AG09319 (cell line): ENCODE results near the gene RAD9A.

Source experiments
- DNase-seq: peaks from one replicate; pipeline ENCODE4 v3.0.0-alpha.2; 2010; ENCODE audit warnings: low read depth; ENCODE audit errors: extremely low read depth
- CTCF ChIP-seq: IDR thresholded peaks from 2 replicates; pipeline ENCODE4 v1.5.1; 2011; ENCODE audit warnings: low read depth, mild to moderate bottlenecking, inconsistent platforms, low read length, moderate library complexity

Gene RAD9A

GRCh38 chr11:67429038-67429668 lies 37.4 kb downstream of the RAD9A start:
- no peak for DNase-seq
- no peak for TF ChIP-seq CTCF

- no peak for DNase-seq
- no peak for TF ChIP-seq CTCF
Observed at GRCh38 chr11:67429722-67430121, 37.9 kb downstream of the RAD9A start.

- no peak for DNase-seq
- no peak for TF ChIP-seq CTCF
Observed at GRCh38 chr11:67431346-67432249, 39.8 kb downstream of the RAD9A start.

- DNase-seq, result no peak
Observed at GRCh38 chr11:67432655-67433349, 41.0 kb downstream of the RAD9A start.

GRCh38 chr11:67433536-67434394 lies 42.0 kb downstream of the RAD9A start:
- DNase-seq, result no peak
- no peak for TF ChIP-seq CTCF

More at GRCh38 chr11:67432655-67433349, 41.0 kb downstream of the RAD9A start:
- no peak for TF ChIP-seq CTCF

- TF ChIP-seq CTCF, result no peak
- DNase-seq, result no peak
Observed at GRCh38 chr11:67434395-67434881, 42.7 kb downstream of the RAD9A start.
